ENCODE results near the gene RIMKLA.
A peak's percentile ranks its signal among the peaks of the same experiment; 100 is the strongest.

The RIMKLA gene

GRCh38 chr1:42380586-42381279 lies at the start of gene RIMKLA:
TSS of gene RIMKLA (plus strand) at chr1:42380792. CDS start at chr1:42380935, 143 bp downstream.
- peak; percentile 16 for DNase-seq (ENCODE audit: low read depth)

- DNase-seq (ENCODE audit: low read depth), result no peak
These were observed 47.7 kb upstream of the RIMKLA start for GRCh38 chr1:42332877-42333276.

- no peak for DNase-seq (ENCODE audit: low read depth)
These were observed 46.8 kb upstream of the RIMKLA start for GRCh38 chr1:42333662-42334239.

GRCh38 chr1:42334240-42335049 lies 46.1 kb upstream of the RIMKLA start:
- DNase-seq (ENCODE audit: low read depth), result peak; percentile 6

GRCh38 chr1:42335050-42335808 lies 45.4 kb upstream of the RIMKLA start, which contains the start of gene FOXJ3:
TSS of gene FOXJ3 (minus strand) at chr1:42335235. CDS start at chr1:42311093, 24,142 bp downstream.
- peak; percentile 83 for DNase-seq (ENCODE audit: low read depth)

- no peak for DNase-seq (ENCODE audit: low read depth)
These were observed 44.6 kb upstream of the RIMKLA start for GRCh38 chr1:42335809-42336518.

GRCh38 chr1:42336978-42337377 lies 43.6 kb upstream of the RIMKLA start:
- DNase-seq (ENCODE audit: low read depth), result no peak

GRCh38 chr1:42340093-42340492 lies 40.5 kb upstream of the RIMKLA start:
- no peak for DNase-seq (ENCODE audit: low read depth)

- no peak for DNase-seq (ENCODE audit: low read depth)
These were observed 39.7 kb upstream of the RIMKLA start for GRCh38 chr1:42340901-42341300.

- DNase-seq (ENCODE audit: low read depth), result no peak
These were observed 37.5 kb upstream of the RIMKLA start for GRCh38 chr1:42343049-42343448.

GRCh38 chr1:42348498-42348897 lies 32.1 kb upstream of the RIMKLA start:
- no peak for DNase-seq (ENCODE audit: low read depth)

GRCh38 chr1:42350086-42350485 lies 30.5 kb upstream of the RIMKLA start:
- DNase-seq (ENCODE audit: low read depth), result no peak

GRCh38 chr1:42358791-42359190 lies 21.8 kb upstream of the RIMKLA start:
- no peak for DNase-seq (ENCODE audit: low read depth)

GRCh38 chr1:42359466-42359865 lies 21.1 kb upstream of the RIMKLA start:
- no peak for DNase-seq (ENCODE audit: low read depth)

- no peak for DNase-seq (ENCODE audit: low read depth)
These were observed 16.5 kb upstream of the RIMKLA start for GRCh38 chr1:42364089-42364488.

GRCh38 chr1:42364542-42364941 lies 16.1 kb upstream of the RIMKLA start:
- no peak for DNase-seq (ENCODE audit: low read depth)

GRCh38 chr1:42365118-42365517 lies 15.5 kb upstream of the RIMKLA start:
- DNase-seq (ENCODE audit: low read depth), result no peak

- no peak for DNase-seq (ENCODE audit: low read depth)
These were observed 12.3 kb upstream of the RIMKLA start for GRCh38 chr1:42368096-42368795.

GRCh38 chr1:42369471-42369870 lies 11.1 kb upstream of the RIMKLA start:
- no peak for DNase-seq (ENCODE audit: low read depth)

GRCh38 chr1:42370876-42371549 lies 9.6 kb upstream of the RIMKLA start:
- no peak for DNase-seq (ENCODE audit: low read depth)

Data from stimulated activated CD8-positive, alpha-beta memory T cell treated with anti-CD3 and anti-CD28 coated beads, Interleukin-15, amount 100 ng/mL, for 24 hours (primary cell).